ENCODE data around the gene FOXP1. TPM values are rescaled to one million over a fixed set of nuclear protein-coding genes. Genes with fewer than 3 reads are reported as not detected.

The FOXP1 gene
- total and polyA plus RNA-seq, 2 of the 8 experiments (the other 6 are each of a cell fraction or from before 2014, with no cell fraction given): 13.9 to 25.4 TPM

- H2BK12ac ChIP-seq (ENCODE audit: low read depth, low read length): no peak overlapping the region
- DNase-seq (ENCODE audit: low read depth in 1 of 2, low spot score in 2 of 2) (no peak), FAIRE-seq (no peak)
- H3K56ac ChIP-seq (replicated peaks; ENCODE audit: insufficient read length, low read depth, low read length): no peak overlapping the region
- peaks cover 0 to 14% (median 5%) of the 10 kb centered on the region in 4 experiments; a peak in 5 of 7 replicates for H3K4me1 ChIP-seq (replicated peaks in 1 of 4; ENCODE audit: control insufficient read depth in 3 of 4, insufficient read depth in 4 of 4, low read length in 3 of 4)
- no peak overlapping the region for H3K4me2 ChIP-seq (ENCODE audit: insufficient read depth in 1 of 2, low read depth in 2 of 2, low read length in 2 of 2)
- H4K20me1 ChIP-seq (replicated peaks in 1 of 2; ENCODE audit: control insufficient read depth in 1 of 2, insufficient read depth in 2 of 2, low read length in 2 of 2): peaks cover 2% of the 10 kb centered on the region in 2 experiments
- no peak overlapping the region for H2BK120ac ChIP-seq (replicated peaks; ENCODE audit: low read depth, low read length)
- no peaks in the 10 kb centered on the region; a peak in 1 of 4 replicates for H3K79me2 ChIP-seq (ENCODE audit: control insufficient read depth in 1 of 2, insufficient read depth in 2 of 2, low read length in 2 of 2)
- H2AK5ac ChIP-seq (ENCODE audit: low read depth, low read length): no peak overlapping the region
- H2BK20ac ChIP-seq (ENCODE audit: low read length): no peak overlapping the region
- H3K9ac ChIP-seq (replicated peaks in 1 of 4; ENCODE audit: extremely low read depth in 1 of 4, low read depth in 3 of 4, low read length in 3 of 4): no peak overlapping the region
- CTCF ChIA-PET (ENCODE audit: partially characterized antibody): no interaction called here
- H3K9me3 ChIP-seq (ENCODE audit: insufficient read depth in 2 of 2, low read depth in 1 of 2, low read length in 1 of 2): no peaks in the 10 kb centered on the region
- no peak for TF ChIP-seq RFX5 (IDR thresholded peaks at IDR 0.05; ENCODE audit: borderline replicate concordance, low read depth, low read length)
- TF ChIP-seq NRF1 (IDR thresholded peaks at IDR 0.05; ENCODE audit: low read depth, low read length): no peak
- no peak for TF ChIP-seq SIRT6 (IDR thresholded peaks at IDR 0.05; ENCODE audit: low read length)
- TF ChIP-seq NANOG (IDR thresholded peaks at IDR 0.05; ENCODE audit: insufficient read depth, low read depth, low read length, poor library complexity, severe bottlenecking): no peak
- TF ChIP-seq SP1 (IDR thresholded peaks at IDR 0.05; ENCODE audit: low read depth, low read length): no peak
- TF ChIP-seq MAX (IDR thresholded peaks at IDR 0.05): no peak
- no peak for TF ChIP-seq HDAC2 (IDR thresholded peaks at IDR 0.05; ENCODE audit: borderline replicate concordance in 1 of 2, low read depth in 2 of 2, low read length in 2 of 2)
- no peak for TF ChIP-seq FOSL1 (IDR thresholded peaks at IDR 0.05; ENCODE audit: insufficient read depth, low read depth, low read length)
- POLR2A ChIA-PET (ENCODE audit: partially characterized antibody): no interaction called here
- H3K4ac ChIP-seq (replicated peaks; ENCODE audit: insufficient read length, low read depth, low read length): no peak overlapping the region
- H3K36me3 ChIP-seq (ENCODE audit: control insufficient read depth in 2 of 4, insufficient read depth in 4 of 4, low read length in 3 of 4): no peaks in the 10 kb centered on the region
- H2BK15ac ChIP-seq (ENCODE audit: low read length): no peak overlapping the region
- no peak overlapping the region for H4K91ac ChIP-seq (replicated peaks; ENCODE audit: insufficient read length, low read length)
- H2BK5ac ChIP-seq (ENCODE audit: low read depth, low read length): no peak overlapping the region
- no peak overlapping the region for H4K5ac ChIP-seq (ENCODE audit: insufficient read length, low read depth, low read length)
- no peak overlapping the region for H3K23ac ChIP-seq (ENCODE audit: insufficient read length)
- H3K14ac ChIP-seq (ENCODE audit: insufficient read length): no peak overlapping the region
- H4K8ac ChIP-seq (ENCODE audit: extremely low read depth, insufficient read depth, low read length): no peak overlapping the region
- H3K27ac ChIP-seq (ENCODE audit: low read depth, low read length): no peak overlapping the region
- no peak overlapping the region for H3K4me3 ChIP-seq (ENCODE audit: extremely low read depth in 1 of 4, insufficient read depth in 2 of 4, low read depth in 3 of 4, low read length in 4 of 4)
- no peaks in the 10 kb centered on the region; the same call in 1 of the 2 replicates for H3K23me2 ChIP-seq (ENCODE audit: low read depth, low read length)
- H3K79me1 ChIP-seq (ENCODE audit: low read depth, low read length): no peaks in the 10 kb centered on the region
- no peak overlapping the region for H2AFZ ChIP-seq (ENCODE audit: low read length)
- 83% methylated on average over 3 of the region's 3 CpGs; no CpG with 5 or more reads in 1 of the 2 experiments for WGBS, 2 experiments (ENCODE audit: extremely low coverage in 1 of 2, insufficient coverage in 1 of 2, insufficient read length in 1 of 2, insufficient replicate concordance in 2 of 2, low coverage in 1 of 2, low lambda C conversion rate in 2 of 2, missing lambda C conversion rate in 1 of 2)
- no peak overlapping the region for H3K18ac ChIP-seq (ENCODE audit: extremely low read depth, low read length)
- no peaks in the 10 kb centered on the region for H3K27me3 ChIP-seq (replicated peaks in 1 of 4; ENCODE audit: control insufficient read depth in 3 of 4, extremely low read depth in 1 of 4, insufficient read depth in 3 of 4, low read length in 3 of 4)
These were observed 42.2 kb downstream of the FOXP1 start for GRCh38 chr3:71541313-71541712.

All from H1 (cell line).